CD4-positive, CD25-positive, alpha-beta regulatory T cell (primary cell): ENCODE measurements around the gene TRPM3. TPM values are rescaled to one million over a fixed set of nuclear protein-coding genes. Genes with fewer than 3 reads are reported as not detected.
A peak's percentile ranks its signal among the peaks of the same experiment; 100 is the strongest.

Experiments used
- ATAC-seq, 2 donors: fragments of 150-1000 bp; cut with Tn5 transposase; one replicate each; pipeline ENCODE4 v1.10.0; 2021; ENCODE audit warnings: low read depth in 2 of 2, moderate number of reproducible peaks in 2 of 2, moderate library complexity in 1 of 2
- DNase-seq, 3 donors: peaks; one replicate each; pipeline versions ENCODE4 v3.0.0 to v3.0.0-alpha.2; 2012 to 2022; ENCODE audit warnings: mixed read lengths in 1 of 3
- H3K27ac ChIP-seq: one replicate; pipeline ENCODE4 v1.7.0; 2013; ENCODE audit warnings: mild to moderate bottlenecking, low read length; ENCODE audit not compliant: insufficient read depth, poor library complexity, severe bottlenecking
- H3K27me3 ChIP-seq: one replicate; pipeline ENCODE4 v1.7.0; 2013; ENCODE audit warnings: low read length; ENCODE audit not compliant: control insufficient read depth, insufficient read depth
- H3K36me3 ChIP-seq: one replicate; pipeline ENCODE4 v1.7.0; 2013; ENCODE audit warnings: mild to moderate bottlenecking, low read length, moderate library complexity; ENCODE audit not compliant: control insufficient read depth, insufficient read depth
- H3K4me1 ChIP-seq: 2 replicates; pipeline ENCODE4 v1.7.0; 2013; ENCODE audit warnings: mild to moderate bottlenecking, low read length; ENCODE audit not compliant: insufficient read depth, control insufficient read depth, poor library complexity, severe bottlenecking
- H3K4me3 ChIP-seq: one replicate; pipeline ENCODE4 v1.7.0; 2013; ENCODE audit warnings: low read depth, mild to moderate bottlenecking, low read length, moderate library complexity
- H3K9me3 ChIP-seq, 2 experiments: 1 replicate in 1 of 2; 2 replicates in 1 of 2; pipeline ENCODE4 v1.7.0; 2013; ENCODE audit warnings: low read length in 2 of 2, mild to moderate bottlenecking in 1 of 2, moderate library complexity in 1 of 2; ENCODE audit not compliant: control insufficient read depth in 2 of 2
- H3K27ac Mint-ChIP-seq, 3 donors: one replicate each; pipeline ENCODE4 v1.8.0; 2020 to 2022; ENCODE audit warnings: mild to moderate bottlenecking in 3 of 3, mixed read lengths in 3 of 3, moderate library complexity in 2 of 3
- H3K27me3 Mint-ChIP-seq: one replicate; pipeline ENCODE4 v1.8.0; 2022; ENCODE audit warnings: mild to moderate bottlenecking, mixed read lengths
- H3K36me3 Mint-ChIP-seq: one replicate; pipeline ENCODE4 v1.8.0; 2020; ENCODE audit warnings: mixed read lengths
- H3K4me1 Mint-ChIP-seq, 4 donors: one replicate each; pipeline ENCODE4 v1.8.0; 2020 to 2022; ENCODE audit warnings: mixed read lengths in 4 of 4, mild to moderate bottlenecking in 1 of 4
- H3K4me3 Mint-ChIP-seq, 4 donors: one replicate each; pipeline ENCODE4 v1.8.0; 2020 to 2022; ENCODE audit warnings: mild to moderate bottlenecking in 4 of 4, mixed read lengths in 4 of 4, moderate library complexity in 3 of 4
- H3K9me3 Mint-ChIP-seq, 7 donors: one replicate each; pipeline ENCODE4 v1.8.0; 2020 to 2022; ENCODE audit warnings: mixed read lengths in 7 of 7, mild to moderate bottlenecking in 3 of 7, moderate library complexity in 2 of 7
- polyA plus RNA-seq, 4 donors: library from polyadenylated mRNA; unstranded; fragments of 300-500 nt; fragmentation: Illumina TruSeq; gene quantifications; one replicate each; pipeline ENCODE4 v1.2.3, GENCODE V29; 2021
- total RNA-seq: library from RNA; stranded (reverse); gene quantifications from one replicate; pipeline ENCODE4 v1.2.3, GENCODE V29; 2022

Gene TRPM3
- total and polyA plus RNA-seq, 5 donors from 2014 or later = not detected

GRCh38 chr9:70539526-70539925 is 581.9 kb downstream of the TRPM3 start:
- no peak overlapping the region for H3K4me3 Mint-ChIP-seq
- H3K9me3 ChIP-seq = no peaks in the 10 kb centered on the region
- H3K4me3 ChIP-seq = no peak overlapping the region
- peaks cover 0 to 6% (median 0%) of the 10 kb centered on the region in 4 donors for H3K4me1 Mint-ChIP-seq
- ATAC-seq (no peak), DNase-seq (no peak)
- peaks cover 0 to 3% (median 0%) of the 10 kb centered on the region in 7 donors for H3K9me3 Mint-ChIP-seq
- peaks cover 10% of the 10 kb centered on the region for H3K27me3 Mint-ChIP-seq
- no peaks in the 10 kb centered on the region for H3K36me3 ChIP-seq
- H3K27ac ChIP-seq = no peak overlapping the region
- no peaks in the 10 kb centered on the region for H3K36me3 Mint-ChIP-seq
- no peak overlapping the region for H3K27ac Mint-ChIP-seq
- no peaks in the 10 kb centered on the region for H3K4me1 ChIP-seq
- no peaks in the 10 kb centered on the region for H3K27me3 ChIP-seq

GRCh38 chr9:70539001-70539400 is 582.4 kb downstream of the TRPM3 start:
- no peak overlapping the region for H3K27ac Mint-ChIP-seq
- H3K36me3 Mint-ChIP-seq = no peaks in the 10 kb centered on the region
- no peaks in the 10 kb centered on the region for H3K4me1 ChIP-seq
- no peak overlapping the region for H3K4me3 Mint-ChIP-seq
- H3K36me3 ChIP-seq = no peaks in the 10 kb centered on the region
- no peak for ATAC-seq
- peaks cover 0 to 3% (median 0%) of the 10 kb centered on the region in 7 donors for H3K9me3 Mint-ChIP-seq
- H3K27ac ChIP-seq = no peak overlapping the region
- H3K4me1 Mint-ChIP-seq = peaks cover 0 to 6% (median 0%) of the 10 kb centered on the region in 4 donors
- H3K9me3 ChIP-seq = no peaks in the 10 kb centered on the region
- DNase-seq = no peak
- H3K27me3 Mint-ChIP-seq = peaks cover 10% of the 10 kb centered on the region
- H3K27me3 ChIP-seq = no peaks in the 10 kb centered on the region
- H3K4me3 ChIP-seq = no peak overlapping the region

- Histone ChIP-seq H3K4me1 (no peaks in the 10 kb centered on the region), H3K27ac (no peak overlapping the region), H3K36me3 (no peaks in the 10 kb centered on the region), H3K9me3 (no peaks in the 10 kb centered on the region), H3K27me3 (no peaks in the 10 kb centered on the region), H3K4me3 (no peak overlapping the region)
- peaks cover 5% of the 10 kb centered on the region for H3K27me3 Mint-ChIP-seq
- DNase-seq (no peak), ATAC-seq (no peak)
- H3K27ac Mint-ChIP-seq = no peak overlapping the region
- no peak overlapping the region for H3K4me3 Mint-ChIP-seq
- H3K4me1 Mint-ChIP-seq = peaks cover 0 to 9% (median 7%) of the 10 kb centered on the region in 4 donors
- H3K9me3 Mint-ChIP-seq = peaks cover 0 to 3% (median 0%) of the 10 kb centered on the region in 7 donors
- H3K36me3 Mint-ChIP-seq = no peaks in the 10 kb centered on the region
Observed at GRCh38 chr9:70537084-70537483, 584.3 kb downstream of the TRPM3 start.

GRCh38 chr9:70535546-70536323 is 585.7 kb downstream of the TRPM3 start:
- H3K27ac Mint-ChIP-seq = no peak overlapping the region
- H3K9me3 ChIP-seq = no peaks in the 10 kb centered on the region

GRCh38 chr9:70534471-70534870 is 587.0 kb downstream of the TRPM3 start:
- H3K36me3 ChIP-seq = no peaks in the 10 kb centered on the region
- H3K9me3 Mint-ChIP-seq = peaks cover 0 to 3% (median 0%) of the 10 kb centered on the region in 7 donors
- ATAC-seq = no peak
- H3K27me3 Mint-ChIP-seq = peaks cover 17% of the 10 kb centered on the region
- no peak overlapping the region for H3K4me3 ChIP-seq
- H3K4me3 Mint-ChIP-seq = no peak overlapping the region
- H3K27ac Mint-ChIP-seq = peak overlapping the region in 1 of 3 donors; percentile 55
- DNase-seq = no peak
- H3K9me3 ChIP-seq = no peaks in the 10 kb centered on the region
- H3K4me1 Mint-ChIP-seq = peaks cover 0 to 9% (median 6%) of the 10 kb centered on the region in 4 donors
- H3K27me3 ChIP-seq = no peaks in the 10 kb centered on the region
- H3K4me1 ChIP-seq = no peaks in the 10 kb centered on the region
- no peak overlapping the region for H3K27ac ChIP-seq
- H3K36me3 Mint-ChIP-seq = no peaks in the 10 kb centered on the region

More at GRCh38 chr9:70535546-70536323, 585.7 kb downstream of the TRPM3 start:
- Histone ChIP-seq H3K27me3 (no peaks in the 10 kb centered on the region), H3K36me3 (no peaks in the 10 kb centered on the region), H3K4me1 (no peaks in the 10 kb centered on the region), H3K4me3 (no peak overlapping the region), H3K27ac (no peak overlapping the region)
- H3K36me3 Mint-ChIP-seq = no peaks in the 10 kb centered on the region
- DNase-seq (no peak), ATAC-seq (no peak)
- H3K4me3 Mint-ChIP-seq = no peak overlapping the region
- peaks cover 0 to 3% (median 0%) of the 10 kb centered on the region in 7 donors for H3K9me3 Mint-ChIP-seq
- peaks cover 0 to 9% (median 6%) of the 10 kb centered on the region in 4 donors for H3K4me1 Mint-ChIP-seq
- H3K27me3 Mint-ChIP-seq = peaks cover 16% of the 10 kb centered on the region

- H3K9me3 Mint-ChIP-seq = peaks cover 0 to 3% (median 0%) of the 10 kb centered on the region in 7 donors
Observed at GRCh38 chr9:70534061-70534460, 587.4 kb downstream of the TRPM3 start.

GRCh38 chr9:70533492-70533891 is 587.9 kb downstream of the TRPM3 start:
- Mint-ChIP-seq H3K9me3 (peaks cover 0 to 3% (median 0%) of the 10 kb centered on the region in 7 donors), H3K27ac (no peak overlapping the region), H3K36me3 (no peaks in the 10 kb centered on the region), H3K4me1 (peaks cover 0 to 9% (median 4%) of the 10 kb centered on the region in 4 donors), H3K27me3 (peaks cover 17% of the 10 kb centered on the region), H3K4me3 (no peak overlapping the region)
- no peak overlapping the region for H3K4me3 ChIP-seq
- DNase-seq = no peak
- no peak overlapping the region for H3K27ac ChIP-seq
- ATAC-seq = no peak
- no peaks in the 10 kb centered on the region for H3K9me3 ChIP-seq
- H3K27me3 ChIP-seq = no peaks in the 10 kb centered on the region
- no peaks in the 10 kb centered on the region for H3K4me1 ChIP-seq
- H3K36me3 ChIP-seq = no peaks in the 10 kb centered on the region

More at GRCh38 chr9:70534061-70534460, 587.4 kb downstream of the TRPM3 start:
- no peak overlapping the region for H3K4me3 Mint-ChIP-seq
- H3K4me1 ChIP-seq = no peaks in the 10 kb centered on the region
- H3K9me3 ChIP-seq = no peaks in the 10 kb centered on the region
- H3K4me3 ChIP-seq = no peak overlapping the region
- peaks cover 17% of the 10 kb centered on the region for H3K27me3 Mint-ChIP-seq
- H3K27me3 ChIP-seq = no peaks in the 10 kb centered on the region
- no peak overlapping the region for H3K27ac ChIP-seq
- ATAC-seq = no peak
- H3K4me1 Mint-ChIP-seq = peaks cover 0 to 9% (median 4%) of the 10 kb centered on the region in 4 donors
- no peaks in the 10 kb centered on the region for H3K36me3 ChIP-seq
- no peaks in the 10 kb centered on the region for H3K36me3 Mint-ChIP-seq
- no peak for DNase-seq
- no peak overlapping the region for H3K27ac Mint-ChIP-seq
